Smooth muscle cell (in vitro differentiated cells): Measurements from ENCODE around the gene THBS2. TPM values are rescaled to one million over a fixed set of nuclear protein-coding genes. Genes with fewer than 3 reads are reported as not detected.

Source experiments
- DNase-seq: peaks from one replicate; lab custom pipeline; 2025; ENCODE audit not compliant: unreplicated experiment; lab: John Stamatoyannopoulos, UW
- H2AFZ ChIP-seq: fragments of 200-600 bp; sonication (generic); 2 replicates; pipeline ENCODE4 v1.6.0; 2016; ENCODE audit warnings: antibody characterized with exemption, low read depth, mild to moderate bottlenecking
- H3F3A ChIP-seq: fragments of 200-600 bp; sonication (generic); 2 replicates; pipeline ENCODE4 v1.6.0; 2017; ENCODE audit warnings: antibody characterized with exemption, low read depth
- H3K27ac ChIP-seq: fragments of 200-600 bp; sonication (generic); 2 replicates; pipeline ENCODE4 v1.5.1; 2016; ENCODE audit warnings: low read depth, mild to moderate bottlenecking
- H3K27me3 ChIP-seq: fragments of 200-600 bp; sonication (generic); 2 replicates; pipeline ENCODE4 v1.6.1; 2016; ENCODE audit warnings: low read depth, mild to moderate bottlenecking
- H3K36me3 ChIP-seq: fragments of 200-600 bp; sonication (generic); 2 replicates; pipeline ENCODE4 v1.5.1; 2016; ENCODE audit warnings: low read depth
- H3K4me1 ChIP-seq: fragments of 200-600 bp; sonication (generic); 2 replicates; pipeline ENCODE4 v1.5.1; 2016; ENCODE audit warnings: low read depth
- H3K4me2 ChIP-seq: fragments of 200-600 bp; sonication (generic); 2 replicates; pipeline ENCODE4 v1.6.0; 2016; ENCODE audit warnings: mild to moderate bottlenecking
- H3K4me3 ChIP-seq: fragments of 200-600 bp; sonication (generic); 2 replicates; pipeline ENCODE4 v1.5.1; 2016; ENCODE audit warnings: mild to moderate bottlenecking
- H3K79me2 ChIP-seq: fragments of 200-600 bp; sonication (generic); 2 replicates; pipeline ENCODE4 v1.6.0; 2016; ENCODE audit warnings: low read depth, mild to moderate bottlenecking
- H3K9ac ChIP-seq: fragments of 200-600 bp; sonication (generic); 2 replicates; pipeline ENCODE4 v1.6.0; 2016; ENCODE audit warnings: low read depth
- H3K9me3 ChIP-seq: fragments of 200-600 bp; sonication (generic); replicated peaks from 2 replicates; pipeline ENCODE4 v1.5.1; 2016; ENCODE audit warnings: low read depth
- H4K20me1 ChIP-seq: fragments of 200-600 bp; sonication (generic); 2 replicates; pipeline ENCODE4 v1.6.0; 2016; ENCODE audit warnings: low read depth
- WGBS: methylation state at CpG from one replicate; pipeline ENCODE4 v1.1.7; 2016; ENCODE audit warnings: low lambda C conversion rate; 5-methylcytosine and 5-hydroxymethylcytosine counted together
- polyA plus RNA-seq: library from polyadenylated mRNA; unstranded; fragments of >200 nt; fragmentation: Nextera tagmentation; extraction: Ambion mirVana; gene quantifications from 2 replicates; pipeline ENCODE4 v1.2.1, GENCODE V29; 2016
- total RNA-seq: library from RNA; depleted of rRNA; stranded (reverse); fragments of >200 nt; gene quantifications from 2 replicates; pipeline ENCODE4 v1.2.3, GENCODE V29; 2014
- TF ChIP-seq, protein P1 (sequence below): fragments of 200-600 bp; sonication (generic); IDR thresholded peaks from 2 replicates; pipeline ENCODE4 v1.5.1; 2017; ENCODE audit warnings: borderline replicate concordance, mild to moderate bottlenecking, antibody characterized with exemption; ENCODE audit not compliant: insufficient read depth, poor library complexity, severe bottlenecking

THBS2 gene
- total and polyA plus RNA-seq, 2 experiments from 2014 or later: 10.1 to 13.9 TPM

- H3F3A ChIP-seq: no peaks in the 10 kb centered on the region
- whole genome bisulfite sequencing: 97% methylated on average over 15 of the region's 15 CpGs
- H3K27me3 ChIP-seq: no peaks in the 10 kb centered on the region
- no peak overlapping the region for H3K4me2 ChIP-seq
- no peaks in the 10 kb centered on the region for H3K9me3 ChIP-seq
- no peak for DNase-seq
- H3K27ac ChIP-seq: no peak overlapping the region
- no peak overlapping the region for H2AFZ ChIP-seq
- no peaks in the 10 kb centered on the region for H3K79me2 ChIP-seq
- TF ChIP-seq, protein P1, sequence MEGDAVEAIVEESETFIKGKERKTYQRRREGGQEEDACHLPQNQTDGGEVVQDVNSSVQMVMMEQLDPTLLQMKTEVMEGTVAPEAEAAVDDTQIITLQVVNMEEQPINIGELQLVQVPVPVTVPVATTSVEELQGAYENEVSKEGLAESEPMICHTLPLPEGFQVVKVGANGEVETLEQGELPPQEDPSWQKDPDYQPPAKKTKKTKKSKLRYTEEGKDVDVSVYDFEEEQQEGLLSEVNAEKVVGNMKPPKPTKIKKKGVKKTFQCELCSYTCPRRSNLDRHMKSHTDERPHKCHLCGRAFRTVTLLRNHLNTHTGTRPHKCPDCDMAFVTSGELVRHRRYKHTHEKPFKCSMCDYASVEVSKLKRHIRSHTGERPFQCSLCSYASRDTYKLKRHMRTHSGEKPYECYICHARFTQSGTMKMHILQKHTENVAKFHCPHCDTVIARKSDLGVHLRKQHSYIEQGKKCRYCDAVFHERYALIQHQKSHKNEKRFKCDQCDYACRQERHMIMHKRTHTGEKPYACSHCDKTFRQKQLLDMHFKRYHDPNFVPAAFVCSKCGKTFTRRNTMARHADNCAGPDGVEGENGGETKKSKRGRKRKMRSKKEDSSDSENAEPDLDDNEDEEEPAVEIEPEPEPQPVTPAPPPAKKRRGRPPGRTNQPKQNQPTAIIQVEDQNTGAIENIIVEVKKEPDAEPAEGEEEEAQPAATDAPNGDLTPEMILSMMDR: no peak
- H3K4me1 ChIP-seq: no peaks in the 10 kb centered on the region
- no peaks in the 10 kb centered on the region for H4K20me1 ChIP-seq
- no peaks in the 10 kb centered on the region for H3K36me3 ChIP-seq
- H3K9ac ChIP-seq: no peak overlapping the region
- H3K4me3 ChIP-seq: no peak overlapping the region
These were observed 8.8 kb downstream of the THBS2 start for GRCh38 chr6:169244684-169245383.

GRCh38 chr6:169243661-169244060, 10.0 kb downstream of the THBS2 start:
- H3K27me3 ChIP-seq: no peaks in the 10 kb centered on the region
- no peaks in the 10 kb centered on the region for H4K20me1 ChIP-seq
- H3K9ac ChIP-seq: no peak overlapping the region
- no peak overlapping the region for H2AFZ ChIP-seq
- DNase-seq: no peak
- TF ChIP-seq, protein P1: no peak
- H3K36me3 ChIP-seq: no peaks in the 10 kb centered on the region
- H3K4me1 ChIP-seq: no peaks in the 10 kb centered on the region
- no peaks in the 10 kb centered on the region for H3F3A ChIP-seq
- WGBS: 85% methylated on average over 1 of the region's 1 CpG
- H3K79me2 ChIP-seq: no peaks in the 10 kb centered on the region
- H3K4me3 ChIP-seq: no peak overlapping the region
- H3K27ac ChIP-seq: no peak overlapping the region
- H3K4me2 ChIP-seq: no peak overlapping the region
- H3K9me3 ChIP-seq: no peaks in the 10 kb centered on the region

DNA sequence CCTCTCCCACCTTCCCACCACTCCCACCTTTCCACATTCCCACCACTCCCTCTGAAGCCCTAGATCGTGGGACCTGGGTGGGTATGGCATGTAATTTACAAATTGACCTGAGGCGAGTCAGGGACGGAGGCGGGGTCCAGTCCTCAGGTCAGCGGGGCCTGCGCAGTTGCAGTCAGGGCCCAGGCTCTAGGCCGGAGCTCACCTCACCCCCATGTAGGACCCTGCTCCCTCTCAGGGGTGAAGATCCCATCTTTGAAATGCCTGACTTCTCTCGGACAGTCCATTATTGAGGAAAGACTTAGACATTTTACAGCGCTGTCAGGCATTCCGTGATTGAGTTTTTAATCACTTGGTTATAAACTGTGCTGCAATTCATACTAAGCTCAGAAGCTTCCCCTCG, 10.5 kb downstream of the THBS2 start:
- TF ChIP-seq, protein P1: no peak
- H4K20me1 ChIP-seq: no peaks in the 10 kb centered on the region
- DNase-seq: no peak
- no peaks in the 10 kb centered on the region for H3K79me2 ChIP-seq
- WGBS: 91% methylated on average over 11 of the region's 11 CpGs
- H3K27me3 ChIP-seq: no peaks in the 10 kb centered on the region
- no peak overlapping the region for H3K4me2 ChIP-seq
- H3K4me1 ChIP-seq: no peaks in the 10 kb centered on the region
- no peak overlapping the region for H3K27ac ChIP-seq
- H3K4me3 ChIP-seq: no peak overlapping the region
- H3K9ac ChIP-seq: no peak overlapping the region
- H2AFZ ChIP-seq: no peak overlapping the region
- no peaks in the 10 kb centered on the region for H3K36me3 ChIP-seq
- H3F3A ChIP-seq: no peaks in the 10 kb centered on the region
- H3K9me3 ChIP-seq: no peaks in the 10 kb centered on the region
